Astrocyte of the spinal cord (primary cell): Measurements from ENCODE around the gene IQCE.

Experiments
- DNase-seq: peaks from one replicate; pipeline ENCODE4 v3.0.0; 2011; ENCODE audit warnings: low read depth, low spot score
- H3K4me3 ChIP-seq: 2 replicates; pipeline ENCODE4 v1.5.1; 2011; ENCODE audit warnings: low read depth, mild to moderate bottlenecking, low read length, moderate library complexity
- CTCF ChIP-seq: IDR thresholded peaks from 2 replicates; pipeline ENCODE4 v1.5.1; 2012; ENCODE audit warnings: low read depth, mild to moderate bottlenecking, low read length, inconsistent platforms
- in situ Hi-C: cut with HindIII; loops from 2 replicates; pipeline ENCODE4 v1.10.0; 2017; ENCODE audit warnings: low sequenced_read_pairs

The IQCE gene

GRCh38 chr7:2542916-2543871, 15.6 kb upstream of the IQCE start:
- no peak overlapping the region for H3K4me3 ChIP-seq
- in situ Hi-C loops: no loop called here
- no peak for DNase-seq
- TF ChIP-seq CTCF: no peak

- no peak for DNase-seq
- in situ Hi-C loops: no loop called here
- H3K4me3 ChIP-seq: no peak overlapping the region
- no peak for TF ChIP-seq CTCF
Observed at GRCh38 chr7:2544541-2545188, 14.1 kb upstream of the IQCE start.

GRCh38 chr7:2545746-2546425, 12.9 kb upstream of the IQCE start:
- no peak for TF ChIP-seq CTCF
- in situ Hi-C loops: no loop called here
- no peak for DNase-seq
- no peak overlapping the region for H3K4me3 ChIP-seq

- in situ Hi-C loops: no loop called here
- no peak overlapping the region for H3K4me3 ChIP-seq
- DNase-seq: no peak
- TF ChIP-seq CTCF: no peak
Observed at GRCh38 chr7:2546776-2547586, 11.8 kb upstream of the IQCE start.

GRCh38 chr7:2551418-2551817, 7.4 kb upstream of the IQCE start:
- no peak overlapping the region for H3K4me3 ChIP-seq

More at GRCh38 chr7:2551418-2551817, 7.4 kb upstream of the IQCE start:
- in situ Hi-C loops: no loop called here
- DNase-seq: no peak
- no peak for TF ChIP-seq CTCF
